Nephron (organoid): ENCODE results near the gene DDX53.

Experiments
- H3K27ac Mint-ChIP-seq, 3 experiments: 2 replicates each; pipeline ENCODE4 v1.8.0; 2020; ENCODE audit warnings: mixed read lengths in 3 of 3, mild to moderate bottlenecking in 2 of 3, moderate library complexity in 1 of 3
- H3K27me3 Mint-ChIP-seq: 2 replicates; pipeline ENCODE4 v1.8.0; 2021; ENCODE audit warnings: low read depth, mild to moderate bottlenecking, moderate library complexity, mixed read lengths
- H3K36me3 Mint-ChIP-seq: 2 replicates; pipeline ENCODE4 v1.8.0; 2020; ENCODE audit warnings: low read depth, mixed read lengths
- H3K4me1 Mint-ChIP-seq: 2 replicates; pipeline ENCODE4 v1.8.0; 2020; ENCODE audit warnings: mixed read lengths
- H3K4me3 Mint-ChIP-seq, 3 experiments: 2 replicates each; pipeline ENCODE4 v1.8.0; 2020; ENCODE audit warnings: mild to moderate bottlenecking in 3 of 3, mixed read lengths in 3 of 3, moderate library complexity in 2 of 3
- H3K9me3 Mint-ChIP-seq: 2 replicates; pipeline ENCODE4 v1.8.0; 2020; ENCODE audit warnings: mixed read lengths
- TF ChIP-seq, protein P1 (sequence below), 3 experiments: fragments of 200-600 bp; sonication (generic); IDR thresholded peaks; one replicate each; pipeline ENCODE4 v1.5.0; 2021; ENCODE audit warnings: antibody characterized with exemption in 3 of 3; ENCODE audit not compliant: unreplicated experiment in 3 of 3

The DDX53 gene

DNA sequence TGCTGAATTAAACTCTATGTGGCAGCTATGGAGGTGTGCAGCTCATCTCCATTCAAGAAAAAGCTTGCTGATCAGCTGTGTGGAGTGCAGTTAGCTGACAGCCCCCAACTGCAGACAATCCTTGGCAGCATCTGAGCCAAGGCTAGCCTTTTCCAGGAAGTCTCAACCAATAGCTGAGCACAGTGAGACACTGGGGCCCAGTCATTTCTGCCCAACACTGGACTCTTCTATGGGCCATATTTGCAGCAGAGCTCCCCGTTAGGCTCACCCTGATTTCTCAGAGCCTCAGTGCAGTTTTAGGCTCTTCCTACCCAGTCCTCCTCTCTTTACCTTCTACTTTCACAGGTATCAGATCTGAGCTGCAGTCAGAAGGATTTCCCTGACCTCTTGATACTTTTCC, 12.9 kb downstream of the DDX53 start:
- H3K27me3 Mint-ChIP-seq, result no peaks in the 10 kb centered on the region
- peaks cover 6% of the 10 kb centered on the region for H3K9me3 Mint-ChIP-seq
- TF ChIP-seq, protein P1, sequence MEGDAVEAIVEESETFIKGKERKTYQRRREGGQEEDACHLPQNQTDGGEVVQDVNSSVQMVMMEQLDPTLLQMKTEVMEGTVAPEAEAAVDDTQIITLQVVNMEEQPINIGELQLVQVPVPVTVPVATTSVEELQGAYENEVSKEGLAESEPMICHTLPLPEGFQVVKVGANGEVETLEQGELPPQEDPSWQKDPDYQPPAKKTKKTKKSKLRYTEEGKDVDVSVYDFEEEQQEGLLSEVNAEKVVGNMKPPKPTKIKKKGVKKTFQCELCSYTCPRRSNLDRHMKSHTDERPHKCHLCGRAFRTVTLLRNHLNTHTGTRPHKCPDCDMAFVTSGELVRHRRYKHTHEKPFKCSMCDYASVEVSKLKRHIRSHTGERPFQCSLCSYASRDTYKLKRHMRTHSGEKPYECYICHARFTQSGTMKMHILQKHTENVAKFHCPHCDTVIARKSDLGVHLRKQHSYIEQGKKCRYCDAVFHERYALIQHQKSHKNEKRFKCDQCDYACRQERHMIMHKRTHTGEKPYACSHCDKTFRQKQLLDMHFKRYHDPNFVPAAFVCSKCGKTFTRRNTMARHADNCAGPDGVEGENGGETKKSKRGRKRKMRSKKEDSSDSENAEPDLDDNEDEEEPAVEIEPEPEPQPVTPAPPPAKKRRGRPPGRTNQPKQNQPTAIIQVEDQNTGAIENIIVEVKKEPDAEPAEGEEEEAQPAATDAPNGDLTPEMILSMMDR (IDR thresholded peaks at IDR 0.05; ENCODE audit: unreplicated experiment in 3 of 3), result no peak
- H3K4me3 Mint-ChIP-seq, result no peak overlapping the region
- H3K4me1 Mint-ChIP-seq, result peaks cover 3% of the 10 kb centered on the region
- no peaks in the 10 kb centered on the region for H3K36me3 Mint-ChIP-seq
- H3K27ac Mint-ChIP-seq, result no peak overlapping the region

DNA sequence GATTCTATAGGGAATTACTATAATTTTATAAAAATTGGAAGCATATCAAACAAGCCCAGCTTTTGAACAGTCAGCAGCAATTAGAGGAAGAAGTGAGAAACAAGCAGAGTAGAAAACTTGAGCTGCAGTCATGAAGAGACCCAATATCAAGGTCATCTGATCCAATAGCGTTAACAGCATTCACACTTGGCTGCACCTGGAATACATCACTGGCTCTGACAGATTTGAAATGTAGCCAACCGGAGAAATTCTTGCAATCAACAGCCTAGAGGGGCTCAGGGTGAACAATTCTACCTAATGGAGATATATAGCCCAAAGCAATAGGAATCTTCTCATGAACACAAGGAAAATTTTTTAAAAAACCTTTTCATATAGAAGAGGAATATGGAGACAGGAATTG, 13.6 kb downstream of the DDX53 start:
- Mint-ChIP-seq H3K4me3 (no peak overlapping the region), H3K36me3 (no peaks in the 10 kb centered on the region), H3K27ac (no peak overlapping the region), H3K4me1 (peaks cover 3% of the 10 kb centered on the region), H3K27me3 (no peaks in the 10 kb centered on the region), H3K9me3 (peaks cover 5% of the 10 kb centered on the region)
- TF ChIP-seq, protein P1 (IDR thresholded peaks at IDR 0.05; ENCODE audit: unreplicated experiment in 3 of 3), result no peak

DNA sequence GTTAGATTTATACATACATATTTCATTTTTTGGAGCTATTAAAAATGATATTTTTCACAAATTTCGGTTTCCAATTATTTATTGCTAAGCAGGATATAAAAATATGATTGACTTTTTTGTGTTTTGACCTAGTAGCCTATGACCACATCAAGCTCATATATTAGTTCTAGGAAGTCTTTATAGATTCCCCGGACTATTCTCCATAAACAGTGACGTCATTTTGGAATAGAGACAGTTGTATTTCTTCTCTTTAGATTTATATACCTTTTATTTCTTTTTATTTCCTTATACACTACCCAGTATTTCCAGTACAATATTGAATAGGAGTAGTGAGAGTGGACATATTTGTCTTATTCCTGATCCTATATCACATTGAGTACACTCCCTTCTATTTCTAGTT, 31.8 kb downstream of the DDX53 start:
- Mint-ChIP-seq H3K9me3 (no peaks in the 10 kb centered on the region), H3K4me1 (no peaks in the 10 kb centered on the region), H3K27me3 (no peaks in the 10 kb centered on the region), H3K4me3 (no peak overlapping the region), H3K36me3 (no peaks in the 10 kb centered on the region), H3K27ac (no peak overlapping the region)
- TF ChIP-seq, protein P1 (IDR thresholded peaks at IDR 0.05; ENCODE audit: unreplicated experiment in 3 of 3), result no peak

DNA sequence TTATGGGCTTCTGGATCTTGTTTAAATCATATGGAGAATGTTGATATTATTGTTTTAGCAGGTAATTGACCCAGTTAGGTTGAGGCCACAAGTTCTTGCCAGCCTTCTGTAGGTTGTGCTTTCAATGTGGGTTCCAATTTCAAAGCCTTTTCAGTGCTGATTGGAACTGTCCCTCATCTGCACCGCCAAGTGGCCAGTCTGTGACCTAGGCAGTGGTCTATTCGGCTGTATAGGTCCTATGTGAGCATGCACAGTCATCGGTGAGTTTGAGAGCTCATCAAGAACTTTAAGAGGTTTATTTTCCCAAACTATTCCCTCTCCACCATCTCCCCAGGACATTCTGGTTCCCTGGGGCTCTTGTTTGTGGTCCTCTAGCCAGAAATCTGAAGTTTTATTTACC, 35.7 kb downstream of the DDX53 start:
- Mint-ChIP-seq H3K27me3 (no peaks in the 10 kb centered on the region), H3K9me3 (no peaks in the 10 kb centered on the region), H3K36me3 (no peaks in the 10 kb centered on the region), H3K4me1 (no peaks in the 10 kb centered on the region), H3K4me3 (no peak overlapping the region), H3K27ac (no peak overlapping the region)
- TF ChIP-seq, protein P1 (IDR thresholded peaks at IDR 0.05; ENCODE audit: unreplicated experiment in 3 of 3), result no peak

DNA sequence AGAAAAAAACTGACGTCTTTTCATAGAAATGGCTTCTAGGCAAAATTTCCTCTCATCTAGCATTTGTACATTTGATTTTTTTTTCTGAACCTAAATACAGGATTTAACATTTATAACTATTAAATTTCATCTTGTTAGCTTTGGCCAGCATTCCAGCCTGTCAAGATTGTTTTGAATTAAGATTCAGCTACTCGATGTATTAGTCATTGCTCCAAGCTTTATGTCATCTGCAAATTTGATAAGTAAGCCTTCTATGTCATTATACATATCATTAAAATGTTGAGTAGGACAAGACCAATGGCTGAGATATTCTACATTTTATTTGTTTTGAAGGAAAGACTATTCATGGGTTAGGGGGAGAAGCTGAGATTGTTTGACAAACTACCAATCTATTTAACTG, 46.7 kb downstream of the DDX53 start:
- no peak overlapping the region for H3K27ac Mint-ChIP-seq
- no peak overlapping the region for H3K4me3 Mint-ChIP-seq

More for the DNA sequence above, 46.7 kb downstream of the DDX53 start:
- TF ChIP-seq, protein P1 (IDR thresholded peaks at IDR 0.05; ENCODE audit: unreplicated experiment in 3 of 3), result no peak
- H3K36me3 Mint-ChIP-seq, result no peaks in the 10 kb centered on the region
- no peaks in the 10 kb centered on the region for H3K9me3 Mint-ChIP-seq
- no peaks in the 10 kb centered on the region for H3K27me3 Mint-ChIP-seq
- H3K4me1 Mint-ChIP-seq, result no peaks in the 10 kb centered on the region
